OCI-LY7 (cell line): ENCODE measurements around the gene APOB. TPM values are rescaled to one million over a fixed set of nuclear protein-coding genes. Genes with fewer than 3 reads are reported as not detected.

Source experiments
- BruUV-seq: library from RNA; stranded (reverse); fragments of 400-500 nt; replicated peaks from 2 replicates; lab custom pipeline; 2021; lab: Mats Ljungman, UMichigan
- CTCF ChIA-PET: fragments of 300-600 bp; sonication (Branson Sonifier 250); formaldehyde crosslinking; loops from one replicate; lab custom pipeline; 2022; ENCODE audit warnings: antibody characterized with exemption; ENCODE audit not compliant: unreplicated experiment; lab: Charles Lee
- POLR2A ChIA-PET: fragments of 300-600 bp; sonication (Branson Sonifier 250); formaldehyde crosslinking; loops from one replicate; lab custom pipeline; 2022; ENCODE audit warnings: antibody characterized with exemption; lab: Charles Lee
- DNase-seq: peaks from one replicate; pipeline ENCODE4 v3.0.0-alpha.2; 2015; ENCODE audit warnings: low spot score
- H2AFZ ChIP-seq: fragments of 200-600 bp; sonication (generic), shearing (Covaris generic); 2 replicates; pipeline ENCODE4 v1.6.1; 2014; ENCODE audit warnings: mild to moderate bottlenecking, antibody characterized with exemption, low read length, moderate library complexity
- H3K27ac ChIP-seq: fragments of 200-600 bp; sonication (generic); 2 replicates; pipeline ENCODE4 v1.5.1; 2014; ENCODE audit warnings: mixed run types, low read depth, mild to moderate bottlenecking, moderate library complexity, low read length, inconsistent platforms; ENCODE audit not compliant: poor library complexity, severe bottlenecking
- H3K36me3 ChIP-seq: fragments of 200-600 bp; sonication (generic); 2 replicates; pipeline ENCODE4 v1.6.1; 2014; ENCODE audit warnings: mild to moderate bottlenecking, antibody characterized with exemption, low read length, moderate library complexity, mixed read lengths; ENCODE audit not compliant: insufficient read depth
- H3K4me1 ChIP-seq: fragments of 200-600 bp; sonication (generic); 2 replicates; pipeline ENCODE4 v1.5.1; 2014; ENCODE audit warnings: mild to moderate bottlenecking, low read length; ENCODE audit not compliant: insufficient read depth, poor library complexity, severe bottlenecking
- H3K4me2 ChIP-seq: fragments of 200-600 bp; sonication (generic); 2 replicates; pipeline ENCODE4 v1.6.1; 2014; ENCODE audit warnings: mild to moderate bottlenecking, low read length
- H3K4me3 ChIP-seq: fragments of 200-600 bp; sonication (generic); 2 replicates; pipeline ENCODE4 v1.5.1; 2014; ENCODE audit warnings: mild to moderate bottlenecking, low read depth, low read length; ENCODE audit not compliant: poor library complexity, severe bottlenecking
- H3K79me2 ChIP-seq: fragments of 200-600 bp; sonication (generic); 2 replicates; pipeline ENCODE4 v1.6.1; 2016; ENCODE audit warnings: low read depth, mild to moderate bottlenecking, low read length, moderate library complexity, mixed read lengths; ENCODE audit not compliant: insufficient read depth
- H3K9me2 ChIP-seq: fragments of 200-600 bp; sonication (generic); 2 replicates; pipeline ENCODE4 v1.6.1; 2016; ENCODE audit warnings: mild to moderate bottlenecking, low read length, mixed read lengths; ENCODE audit not compliant: insufficient read depth
- H3K9me3 ChIP-seq: fragments of 200-600 bp; sonication (generic); 2 replicates; pipeline ENCODE4 v1.6.1; 2014; ENCODE audit warnings: mild to moderate bottlenecking, mixed run types, low read length, mixed read lengths
- H4K20me1 ChIP-seq: fragments of 200-600 bp; sonication (generic); 2 replicates; pipeline ENCODE4 v1.6.1; 2014; ENCODE audit warnings: mild to moderate bottlenecking, antibody characterized with exemption, low read length, moderate library complexity, mixed read lengths; ENCODE audit not compliant: insufficient read depth
- EZH2phosphoT487 ChIP-seq: fragments of 200-600 bp; sonication (generic); IDR thresholded peaks from 2 replicates; pipeline ENCODE4 v1.6.1; 2018; ENCODE audit warnings: low read depth, borderline replicate concordance, mild to moderate bottlenecking, mixed run types, antibody characterized with exemption, low read length, moderate library complexity, mixed read lengths
- intact Hi-C: fragments of 100-400 bp; cut with micrococcal nuclease; formaldehyde crosslinking; loops from one replicate; pipeline ENCODE4 v1.10.0; 2022; ENCODE audit not compliant: unreplicated experiment
- total RNA-seq, 2 experiments: library from RNA; depleted of rRNA in 1 of 2; stranded (reverse); fragments of >200 nt in 1 of 2; shearing (Covaris generic) in 1 of 2; gene quantifications; 2 replicates each; pipeline ENCODE4 v1.2.3, GENCODE V29; 2014 to 2022
- TF ChIP-seq, protein P1 (sequence below): fragments of 200-600 bp; sonication (generic); conservative IDR thresholded peaks from 2 replicates; pipeline ENCODE4 v1.5.1; 2014; ENCODE audit warnings: mild to moderate bottlenecking, antibody characterized with exemption, low read length, moderate library complexity, mixed read lengths

Gene APOB
- total RNA-seq, 2 experiments from 2014 or later = 0.03 TPM; not detected in 1

DNA sequence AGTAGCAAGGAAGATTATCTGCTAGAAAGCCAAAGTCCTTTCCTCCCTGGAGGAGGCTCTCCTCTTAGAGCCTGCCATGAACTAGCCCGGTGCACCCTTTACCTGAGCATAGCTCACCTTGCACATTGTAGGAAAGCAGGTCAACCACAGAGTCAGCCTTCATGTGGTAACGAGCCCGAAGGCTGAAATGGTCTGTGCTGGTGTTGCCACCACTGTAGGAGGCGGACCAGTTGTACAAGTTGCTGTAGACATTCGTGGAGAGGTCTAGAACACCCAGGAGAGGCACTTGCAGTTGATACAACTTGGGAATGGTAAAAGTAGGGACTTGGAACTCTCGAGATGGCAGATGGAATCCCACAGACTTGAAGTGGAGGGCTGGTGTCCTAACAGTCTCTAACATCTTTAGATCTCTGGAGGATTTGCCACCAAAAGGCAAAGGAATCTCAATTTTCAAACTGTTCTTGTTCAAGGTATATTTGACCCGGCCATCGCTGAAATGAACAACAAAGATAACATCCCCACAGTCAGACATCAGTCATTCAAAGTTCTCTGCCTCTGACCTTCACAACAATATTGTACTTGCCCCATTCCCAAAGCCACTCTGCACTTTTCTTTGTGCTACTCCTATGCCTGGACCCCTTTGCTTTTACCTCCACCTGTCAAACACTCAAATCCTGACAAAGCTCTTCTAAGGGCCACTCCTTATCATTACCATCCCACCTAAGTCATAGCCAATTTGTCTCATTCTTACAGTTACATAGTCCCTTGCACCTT is 30.6 kb downstream of the APOB start:
- POLR2A ChIA-PET = no interaction called here
- TF ChIP-seq EZH2phosphoT487 = no peak
- TF ChIP-seq, protein P1, sequence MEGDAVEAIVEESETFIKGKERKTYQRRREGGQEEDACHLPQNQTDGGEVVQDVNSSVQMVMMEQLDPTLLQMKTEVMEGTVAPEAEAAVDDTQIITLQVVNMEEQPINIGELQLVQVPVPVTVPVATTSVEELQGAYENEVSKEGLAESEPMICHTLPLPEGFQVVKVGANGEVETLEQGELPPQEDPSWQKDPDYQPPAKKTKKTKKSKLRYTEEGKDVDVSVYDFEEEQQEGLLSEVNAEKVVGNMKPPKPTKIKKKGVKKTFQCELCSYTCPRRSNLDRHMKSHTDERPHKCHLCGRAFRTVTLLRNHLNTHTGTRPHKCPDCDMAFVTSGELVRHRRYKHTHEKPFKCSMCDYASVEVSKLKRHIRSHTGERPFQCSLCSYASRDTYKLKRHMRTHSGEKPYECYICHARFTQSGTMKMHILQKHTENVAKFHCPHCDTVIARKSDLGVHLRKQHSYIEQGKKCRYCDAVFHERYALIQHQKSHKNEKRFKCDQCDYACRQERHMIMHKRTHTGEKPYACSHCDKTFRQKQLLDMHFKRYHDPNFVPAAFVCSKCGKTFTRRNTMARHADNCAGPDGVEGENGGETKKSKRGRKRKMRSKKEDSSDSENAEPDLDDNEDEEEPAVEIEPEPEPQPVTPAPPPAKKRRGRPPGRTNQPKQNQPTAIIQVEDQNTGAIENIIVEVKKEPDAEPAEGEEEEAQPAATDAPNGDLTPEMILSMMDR = no peak

DNA sequence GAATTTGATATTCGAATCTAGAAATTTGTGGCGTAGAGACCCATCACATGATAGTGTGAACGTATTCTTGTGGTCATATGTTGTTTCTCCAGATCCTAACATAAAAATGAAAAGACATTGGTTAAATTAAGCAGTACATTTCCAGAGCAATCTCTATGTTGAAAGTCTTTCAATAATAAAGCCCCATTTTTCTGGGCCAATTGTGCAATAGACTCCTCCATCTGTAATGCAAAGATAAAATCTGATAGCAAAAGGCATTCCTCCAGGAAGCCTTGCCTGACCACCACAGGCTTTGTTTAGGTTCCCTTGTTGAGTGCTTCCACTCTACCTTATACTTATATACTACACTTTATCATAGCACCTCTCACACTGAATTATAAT is 31.3 kb downstream of the APOB start:
- Histone ChIP-seq H3K79me2 (no peaks in the 10 kb centered on the region), H3K4me3 (no peak overlapping the region), H3K4me1 (no peaks in the 10 kb centered on the region), H3K4me2 (no peak overlapping the region), H3K27ac (no peak overlapping the region), H2AFZ (no peak overlapping the region), H3K9me3 (no peaks in the 10 kb centered on the region), H3K9me2 (no peaks in the 10 kb centered on the region), H3K36me3 (no peaks in the 10 kb centered on the region), H4K20me1 (no peaks in the 10 kb centered on the region)
- ChIA-PET CTCF (no interaction called here), POLR2A (no interaction called here)
- TF ChIP-seq, protein P1 = no peak
- TF ChIP-seq EZH2phosphoT487 = no peak
- intact Hi-C loops = no loop called here
- no TSS peak for BruUV-seq
- DNase-seq = no peak

More for the DNA sequence above, 30.6 kb downstream of the APOB start:
- no peak for DNase-seq
- no peaks in the 10 kb centered on the region for H4K20me1 ChIP-seq
- H3K4me1 ChIP-seq = no peaks in the 10 kb centered on the region
- H3K79me2 ChIP-seq = no peaks in the 10 kb centered on the region
- no peaks in the 10 kb centered on the region for H3K9me2 ChIP-seq
- H3K4me2 ChIP-seq = no peak overlapping the region
- intact Hi-C loops = no loop called here
- BruUV-seq = no TSS peak
- no peak overlapping the region for H3K27ac ChIP-seq
- H2AFZ ChIP-seq = no peak overlapping the region
- H3K36me3 ChIP-seq = no peaks in the 10 kb centered on the region
- H3K9me3 ChIP-seq = no peaks in the 10 kb centered on the region
- no peak overlapping the region for H3K4me3 ChIP-seq
- CTCF ChIA-PET = no interaction called here

DNA sequence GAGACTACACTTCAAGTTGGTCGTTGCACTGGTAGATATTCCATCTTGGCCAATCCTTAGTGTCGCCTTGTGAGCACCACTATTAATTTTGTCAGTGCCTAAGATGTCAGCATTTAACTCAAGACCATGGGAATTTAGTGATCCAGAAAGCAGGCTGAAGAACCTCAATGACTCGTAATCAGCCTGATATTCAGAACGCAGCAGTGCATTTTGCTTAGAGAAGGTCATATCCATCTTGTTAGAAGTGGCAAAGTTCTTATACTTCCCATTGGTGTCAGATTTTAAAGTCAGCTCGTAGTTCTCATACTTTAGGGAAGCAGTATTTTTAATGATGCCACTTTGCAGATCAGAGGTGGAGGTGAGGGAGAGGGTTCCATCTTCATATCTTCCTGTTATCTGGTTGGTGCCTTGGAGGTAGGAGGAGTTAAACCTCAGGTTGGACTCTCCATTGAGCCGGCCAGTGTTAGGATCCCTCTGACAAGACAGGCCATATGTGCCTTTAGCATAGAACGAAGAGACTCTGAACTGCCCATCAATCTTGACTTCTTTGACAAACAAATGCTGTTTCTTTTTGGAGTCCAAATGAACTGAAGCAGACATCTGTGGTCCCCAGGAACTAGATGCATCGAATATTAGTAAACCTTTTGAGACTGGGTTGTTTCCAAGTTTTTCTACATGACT is 31.9 kb downstream of the APOB start:
- H4K20me1 ChIP-seq = no peaks in the 10 kb centered on the region

More for the DNA sequence above, 31.9 kb downstream of the APOB start:
- no peaks in the 10 kb centered on the region for H3K36me3 ChIP-seq
- DNase-seq = no peak
- POLR2A ChIA-PET = no interaction called here
- no peak overlapping the region for H3K4me2 ChIP-seq
- H3K79me2 ChIP-seq = no peaks in the 10 kb centered on the region
- TF ChIP-seq, protein P1 = no peak
- TF ChIP-seq EZH2phosphoT487 = no peak
- CTCF ChIA-PET = no interaction called here
- no peak overlapping the region for H3K4me3 ChIP-seq
- no peaks in the 10 kb centered on the region for H3K4me1 ChIP-seq
- no TSS peak for BruUV-seq
- H3K9me3 ChIP-seq = no peaks in the 10 kb centered on the region
- intact Hi-C loops = no loop called here
- H3K9me2 ChIP-seq = no peaks in the 10 kb centered on the region
- H3K27ac ChIP-seq = no peak overlapping the region
- no peak overlapping the region for H2AFZ ChIP-seq
